Measurements from ENCODE around the gene PLRG1.

DNA sequence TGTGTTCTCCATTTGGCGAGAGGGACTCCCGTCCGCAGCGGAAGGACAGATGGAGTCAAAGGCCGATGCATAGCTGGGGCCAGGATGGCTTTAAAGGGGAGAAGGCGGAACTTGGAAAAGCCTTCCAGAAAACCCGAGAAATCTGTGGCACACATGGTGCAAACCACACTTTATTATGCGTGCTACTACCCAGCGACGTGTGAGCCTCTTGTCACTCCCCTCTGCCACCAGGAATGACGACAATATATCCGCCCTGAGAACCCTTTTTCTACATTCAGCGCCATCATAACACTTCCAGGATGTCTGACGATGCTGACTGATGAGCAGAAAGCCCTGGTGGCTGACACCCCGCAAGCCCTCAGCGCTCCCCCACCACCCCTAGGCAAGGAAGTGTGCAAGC is 57.9 kb downstream of the PLRG1 start:
- no peak for TF ChIP-seq CTCF (IDR thresholded peaks at IDR 0.05)
- no peak for TF ChIP-seq EP300 (IDR thresholded peaks at IDR 0.05)
- no peak for TF ChIP-seq POLR2A (IDR thresholded peaks at IDR 0.05)
